Measurements from ENCODE around the gene ANKFN1.

Gene ANKFN1

GRCh38 chr17:56149266-56150036, 3.8 kb upstream of the ANKFN1 start:
- Histone ChIP-seq H3K27me3 (replicated peaks) (no peaks in the 10 kb centered on the region), H3K36me3 (replicated peaks) (no peaks in the 10 kb centered on the region), H3K27ac (no peak overlapping the region), H3K4me3 (ENCODE audit: low read depth, low read length) (no peak overlapping the region)
- in situ Hi-C loops (cut with HindIII; ENCODE audit: low pct_ligation_motif_present, low sequenced_read_pairs): no loop called here
- DNase-seq: no peak
- TF ChIP-seq CTCF (IDR thresholded peaks at IDR 0.05; ENCODE audit: low read depth, low read length, missing control alignments): no peak

GRCh38 chr17:56150649-56151048, 2.6 kb upstream of the ANKFN1 start:
- Histone ChIP-seq H3K27ac (no peak overlapping the region), H3K4me3 (ENCODE audit: low read depth, low read length) (no peak overlapping the region), H3K27me3 (replicated peaks) (no peaks in the 10 kb centered on the region), H3K36me3 (replicated peaks) (no peaks in the 10 kb centered on the region)
- in situ Hi-C loops (cut with HindIII; ENCODE audit: low pct_ligation_motif_present, low sequenced_read_pairs): no loop called here
- no peak for TF ChIP-seq CTCF (IDR thresholded peaks at IDR 0.05; ENCODE audit: low read depth, low read length, missing control alignments)
- DNase-seq: no peak

GRCh38 chr17:56157845-56158244, 4.6 kb downstream of the ANKFN1 start:
- no peak overlapping the region for H3K4me3 ChIP-seq (ENCODE audit: low read depth, low read length)
- in situ Hi-C loops (cut with HindIII; ENCODE audit: low pct_ligation_motif_present, low sequenced_read_pairs): no loop called here
- no peaks in the 10 kb centered on the region for H3K27me3 ChIP-seq (replicated peaks)

GRCh38 chr17:56158344-56158743, 5.1 kb downstream of the ANKFN1 start:
- no peak for DNase-seq
- H3K4me3 ChIP-seq (ENCODE audit: low read depth, low read length): no peak overlapping the region
- TF ChIP-seq CTCF (IDR thresholded peaks at IDR 0.05; ENCODE audit: low read depth, low read length, missing control alignments): no peak
- H3K27ac ChIP-seq: no peak overlapping the region
- no peaks in the 10 kb centered on the region for H3K36me3 ChIP-seq (replicated peaks)
- H3K27me3 ChIP-seq (replicated peaks): no peaks in the 10 kb centered on the region
- in situ Hi-C loops (cut with HindIII; ENCODE audit: low pct_ligation_motif_present, low sequenced_read_pairs): no loop called here

More at GRCh38 chr17:56157845-56158244, 4.6 kb downstream of the ANKFN1 start:
- no peak for TF ChIP-seq CTCF (IDR thresholded peaks at IDR 0.05; ENCODE audit: low read depth, low read length, missing control alignments)
- Histone ChIP-seq H3K27ac (no peak overlapping the region), H3K36me3 (replicated peaks) (no peaks in the 10 kb centered on the region)
- DNase-seq: no peak

GRCh38 chr17:56158915-56159825, 5.9 kb downstream of the ANKFN1 start:
- in situ Hi-C loops (cut with HindIII; ENCODE audit: low pct_ligation_motif_present, low sequenced_read_pairs): no loop called here
- no peak for TF ChIP-seq CTCF (IDR thresholded peaks at IDR 0.05; ENCODE audit: low read depth, low read length, missing control alignments)
- no peaks in the 10 kb centered on the region for H3K27me3 ChIP-seq (replicated peaks)
- H3K4me3 ChIP-seq (ENCODE audit: low read depth, low read length): no peak overlapping the region
- H3K27ac ChIP-seq: no peak overlapping the region
- no peaks in the 10 kb centered on the region for H3K36me3 ChIP-seq (replicated peaks)
- DNase-seq: no peak
